KMS-11 (cell line): ENCODE measurements around the gene BNC2.

ENCODE experiments used
- H2AFZ ChIP-seq: fragments of 200-600 bp; sonication (generic); 2 replicates; pipeline ENCODE4 v1.6.1; 2016; ENCODE audit warnings: antibody characterized with exemption, mixed run types, low read depth
- H3K27ac ChIP-seq: fragments of 200-600 bp; sonication (generic); 2 replicates; pipeline ENCODE4 v1.6.1; 2016; ENCODE audit warnings: mild to moderate bottlenecking, mixed run types
- H3K27me3 ChIP-seq: fragments of 200-600 bp; sonication (generic); 2 replicates; pipeline ENCODE4 v1.6.1; 2017; ENCODE audit warnings: mild to moderate bottlenecking, low read depth, mixed run types, moderate library complexity; ENCODE audit not compliant: insufficient read depth
- H3K36me3 ChIP-seq: fragments of 200-600 bp; sonication (generic); 2 replicates; pipeline ENCODE4 v1.6.1; 2017; ENCODE audit warnings: mild to moderate bottlenecking, mixed run types; ENCODE audit not compliant: insufficient read depth
- H3K4me1 ChIP-seq: fragments of 200-600 bp; sonication (generic); 2 replicates; pipeline ENCODE4 v1.6.1; 2016; ENCODE audit warnings: mild to moderate bottlenecking, low read depth, mixed run types; ENCODE audit not compliant: poor library complexity, severe bottlenecking
- H3K4me2 ChIP-seq: fragments of 200-600 bp; sonication (generic); 2 replicates; pipeline ENCODE4 v1.7.0; 2016; ENCODE audit warnings: mild to moderate bottlenecking, mixed run types
- H3K4me3 ChIP-seq: fragments of 200-600 bp; sonication (generic); IDR thresholded peaks from 2 replicates; pipeline ENCODE4 v1.6.1; 2017; ENCODE audit warnings: low read depth, low read length, mixed read lengths; ENCODE audit not compliant: insufficient read depth
- H3K79me2 ChIP-seq: fragments of 200-600 bp; sonication (generic); 2 replicates; pipeline ENCODE4 v1.6.1; 2016; ENCODE audit warnings: low read depth, mixed run types; ENCODE audit not compliant: insufficient read depth
- H3K9ac ChIP-seq: fragments of 200-600 bp; sonication (generic); 2 replicates; pipeline ENCODE4 v1.6.1; 2016; ENCODE audit warnings: mild to moderate bottlenecking, mixed run types
- H4K20me1 ChIP-seq: fragments of 200-600 bp; sonication (generic); 2 replicates; pipeline ENCODE4 v1.6.1; 2016; ENCODE audit warnings: mild to moderate bottlenecking, mixed run types; ENCODE audit not compliant: insufficient read depth
- TF ChIP-seq, protein P1 (sequence below): fragments of 200-600 bp; sonication (generic); conservative IDR thresholded peaks from 2 replicates; pipeline ENCODE4 v1.6.1; 2017; ENCODE audit warnings: low read depth, mild to moderate bottlenecking, antibody characterized with exemption, low read length, moderate library complexity, mixed read lengths

The BNC2 gene

GRCh38 chr9:16594787-16595186 lies 275.7 kb downstream of the BNC2 start:
- Histone ChIP-seq H3K9ac (no peak overlapping the region), H3K4me2 (no peak overlapping the region), H3K4me3 (no peak overlapping the region), H3K27me3 (no peaks in the 10 kb centered on the region), H3K27ac (no peak overlapping the region), H4K20me1 (no peaks in the 10 kb centered on the region), H3K4me1 (no peaks in the 10 kb centered on the region), H3K36me3 (no peaks in the 10 kb centered on the region), H3K79me2 (no peaks in the 10 kb centered on the region), H2AFZ (no peak overlapping the region)
- TF ChIP-seq, protein P1, sequence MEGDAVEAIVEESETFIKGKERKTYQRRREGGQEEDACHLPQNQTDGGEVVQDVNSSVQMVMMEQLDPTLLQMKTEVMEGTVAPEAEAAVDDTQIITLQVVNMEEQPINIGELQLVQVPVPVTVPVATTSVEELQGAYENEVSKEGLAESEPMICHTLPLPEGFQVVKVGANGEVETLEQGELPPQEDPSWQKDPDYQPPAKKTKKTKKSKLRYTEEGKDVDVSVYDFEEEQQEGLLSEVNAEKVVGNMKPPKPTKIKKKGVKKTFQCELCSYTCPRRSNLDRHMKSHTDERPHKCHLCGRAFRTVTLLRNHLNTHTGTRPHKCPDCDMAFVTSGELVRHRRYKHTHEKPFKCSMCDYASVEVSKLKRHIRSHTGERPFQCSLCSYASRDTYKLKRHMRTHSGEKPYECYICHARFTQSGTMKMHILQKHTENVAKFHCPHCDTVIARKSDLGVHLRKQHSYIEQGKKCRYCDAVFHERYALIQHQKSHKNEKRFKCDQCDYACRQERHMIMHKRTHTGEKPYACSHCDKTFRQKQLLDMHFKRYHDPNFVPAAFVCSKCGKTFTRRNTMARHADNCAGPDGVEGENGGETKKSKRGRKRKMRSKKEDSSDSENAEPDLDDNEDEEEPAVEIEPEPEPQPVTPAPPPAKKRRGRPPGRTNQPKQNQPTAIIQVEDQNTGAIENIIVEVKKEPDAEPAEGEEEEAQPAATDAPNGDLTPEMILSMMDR = no peak

- Histone ChIP-seq H3K4me1 (no peaks in the 10 kb centered on the region), H3K79me2 (no peaks in the 10 kb centered on the region), H3K27ac (no peak overlapping the region), H3K4me2 (no peak overlapping the region), H3K4me3 (no peak overlapping the region), H3K36me3 (no peaks in the 10 kb centered on the region), H3K27me3 (no peaks in the 10 kb centered on the region), H4K20me1 (no peaks in the 10 kb centered on the region), H2AFZ (no peak overlapping the region), H3K9ac (no peak overlapping the region)
- TF ChIP-seq, protein P1 = no peak
Observed at GRCh38 chr9:16593746-16594145, 276.7 kb downstream of the BNC2 start.

- Histone ChIP-seq H3K27me3 (no peaks in the 10 kb centered on the region), H3K4me1 (no peaks in the 10 kb centered on the region), H3K27ac (no peak overlapping the region), H3K9ac (no peak overlapping the region), H2AFZ (no peak overlapping the region), H3K4me3 (no peak overlapping the region), H4K20me1 (no peaks in the 10 kb centered on the region), H3K4me2 (no peak overlapping the region), H3K79me2 (no peaks in the 10 kb centered on the region), H3K36me3 (no peaks in the 10 kb centered on the region)
- TF ChIP-seq, protein P1 = no peak
Observed at GRCh38 chr9:16591092-16591491, 279.4 kb downstream of the BNC2 start.

GRCh38 chr9:16585591-16585990 lies 284.9 kb downstream of the BNC2 start:
- Histone ChIP-seq H3K79me2 (no peaks in the 10 kb centered on the region), H3K36me3 (no peaks in the 10 kb centered on the region)
- TF ChIP-seq, protein P1 = no peak

More at GRCh38 chr9:16585591-16585990, 284.9 kb downstream of the BNC2 start:
- H3K4me3 ChIP-seq = no peak overlapping the region
- H4K20me1 ChIP-seq = no peaks in the 10 kb centered on the region
- H3K27ac ChIP-seq = no peak overlapping the region
- no peaks in the 10 kb centered on the region for H3K27me3 ChIP-seq
- no peaks in the 10 kb centered on the region for H3K4me1 ChIP-seq
- no peak overlapping the region for H3K4me2 ChIP-seq
- H2AFZ ChIP-seq = no peak overlapping the region
- no peak overlapping the region for H3K9ac ChIP-seq
